ENCODE measurements around the gene CPN1.
A peak's percentile ranks its signal among the peaks of the same experiment; 100 is the strongest.

The CPN1 gene

GRCh38 chr10:99995713-99996112, 86.0 kb downstream of the CPN1 start:
- no peak for DNase-seq (ENCODE audit: low spot score)

DNA sequence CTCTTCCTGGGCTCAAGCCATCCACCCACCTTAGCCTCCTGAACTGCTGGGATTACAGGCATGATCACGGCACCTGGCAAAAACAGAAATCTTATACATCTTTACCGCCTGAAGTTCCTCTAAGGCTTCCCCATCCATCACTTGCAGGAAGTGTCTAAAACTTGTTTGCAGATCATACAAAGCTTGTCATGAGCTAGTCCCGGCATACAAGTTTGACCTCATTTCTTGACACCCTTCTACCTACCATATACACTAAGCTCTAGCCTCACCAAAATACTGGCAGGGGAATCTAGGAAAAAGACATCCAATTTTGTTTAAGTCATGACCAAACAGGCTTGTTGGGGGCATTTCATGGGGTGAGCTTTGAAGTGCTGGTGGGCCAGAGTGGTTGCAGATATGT, 86.4 kb downstream of the CPN1 start:
- DNase-seq (ENCODE audit: low spot score) = no peak

- no peak for DNase-seq (ENCODE audit: low spot score)
Measured at GRCh38 chr10:99994801-99995200, 86.9 kb downstream of the CPN1 start.

DNA sequence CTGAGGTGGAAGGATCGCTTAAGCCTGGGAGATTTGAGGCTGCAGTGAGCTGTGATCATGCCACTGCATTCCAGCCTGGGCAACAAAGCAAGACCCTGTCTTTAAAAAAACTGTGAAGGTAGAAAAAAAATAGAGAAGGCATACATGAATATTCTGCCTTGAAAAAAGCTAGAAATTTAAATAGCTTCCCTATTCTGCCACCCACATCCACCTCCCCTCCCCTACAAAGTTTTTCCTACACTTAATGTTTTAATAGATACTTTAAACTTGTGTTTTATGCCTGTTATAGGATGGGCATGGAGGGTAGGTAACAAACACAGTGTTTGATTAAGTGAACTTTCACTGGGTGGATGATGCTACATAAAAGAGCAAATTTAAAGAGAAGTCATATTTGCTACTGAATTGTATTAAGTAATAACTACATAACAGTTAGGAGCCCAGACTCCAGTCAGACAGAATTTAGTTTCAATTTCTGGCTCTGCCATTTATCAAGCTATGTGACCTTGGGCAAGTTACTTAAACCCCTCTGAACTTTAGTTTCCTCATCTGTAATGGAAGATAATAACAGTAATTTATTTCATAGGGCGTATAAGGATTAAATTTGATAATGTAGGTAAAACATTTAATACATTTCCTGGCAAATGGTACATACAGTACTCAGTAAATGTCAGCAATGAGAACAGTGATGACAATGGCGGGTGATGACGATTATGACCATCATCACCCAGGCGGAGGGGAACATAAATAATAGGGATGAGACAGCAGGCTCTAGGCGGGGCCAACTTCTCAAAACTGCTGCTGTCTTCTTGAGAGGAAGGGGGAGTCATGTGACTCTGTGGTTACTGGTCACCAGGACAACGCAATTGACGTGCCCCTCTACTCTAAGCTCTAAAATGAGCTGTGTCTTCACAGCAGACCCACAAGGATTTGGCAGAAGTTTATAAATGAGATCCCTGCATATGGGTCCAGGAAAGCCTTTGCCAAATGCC, 87.7 kb downstream of the CPN1 start:
- DNase-seq (ENCODE audit: low spot score) = peak; percentile 88

All from COLO829 (cell line).